H1 (cell line): ENCODE measurements around the gene AKAP9. TPM values are rescaled to one million over a fixed set of nuclear protein-coding genes. Genes with fewer than 3 reads are reported as not detected.

Experiments used
- CTCF ChIA-PET: fragments of 300-600 bp; sonication (Branson Sonifier 250); formaldehyde crosslinking; loops from one replicate; lab custom pipeline; 2021; ENCODE audit not compliant: partially characterized antibody; lab: Charles Lee
- POLR2A ChIA-PET: fragments of 300-600 bp; sonication (Branson Sonifier 250); formaldehyde crosslinking; loops from one replicate; lab custom pipeline; 2021; ENCODE audit warnings: inconsistent platforms; ENCODE audit not compliant: partially characterized antibody; lab: Charles Lee
- DNase-seq, 2 experiments: peaks; one replicate each; pipeline versions ENCODE4 v3.0.0 to v3.0.0-alpha.2; 2010 to 2022; ENCODE audit warnings: low spot score in 2 of 2, low read depth in 1 of 2, mixed read lengths in 1 of 2
- FAIRE-seq: peaks from 2 replicates; lab custom pipeline; 2011; peaks lifted over from hg19 to GRCh38; lab: Jason Lieb, UNC
- H2AFZ ChIP-seq: 2 replicates; pipeline ENCODE4 v1.8.1; 2012; ENCODE audit warnings: low read length, inconsistent platforms
- H2AK5ac ChIP-seq: 2 replicates; pipeline ENCODE4 v1.6.1; 2013; ENCODE audit warnings: low read depth, low read length
- H2BK120ac ChIP-seq: replicated peaks from 2 replicates; pipeline ENCODE3; 2013; ENCODE audit warnings: low read depth, low read length, inconsistent platforms
- H2BK12ac ChIP-seq: 2 replicates; pipeline ENCODE4 v1.6.1; 2013; ENCODE audit warnings: low read depth, low read length
- H2BK15ac ChIP-seq: 2 replicates; pipeline ENCODE4 v1.6.1; 2013; ENCODE audit warnings: low read length
- H2BK20ac ChIP-seq: 2 replicates; pipeline ENCODE4 v1.6.1; 2013; ENCODE audit warnings: low read length
- H2BK5ac ChIP-seq: 2 replicates; pipeline ENCODE4 v1.6.1; 2013; ENCODE audit warnings: low read depth, low read length
- H3K14ac ChIP-seq: 2 replicates; pipeline ENCODE4 v1.6.1; 2013; ENCODE audit warnings: inconsistent platforms; ENCODE audit not compliant: insufficient read length
- H3K18ac ChIP-seq: 2 replicates; pipeline ENCODE4 v1.6.1; 2013; ENCODE audit warnings: low read length; ENCODE audit errors: extremely low read depth
- H3K23ac ChIP-seq: 2 replicates; pipeline ENCODE4 v1.6.1; 2013; ENCODE audit warnings: inconsistent platforms; ENCODE audit not compliant: insufficient read length
- H3K23me2 ChIP-seq: 2 replicates; pipeline ENCODE4 v1.6.1; 2013; ENCODE audit warnings: low read depth, low read length
- H3K27ac ChIP-seq: 2 replicates; pipeline ENCODE4 v1.6.1; 2011; ENCODE audit warnings: low read depth, low read length, inconsistent platforms
- H3K27me3 ChIP-seq, 4 experiments: replicated peaks in 1 of 4; 1 replicate in 1 of 4; 2 replicates in 3 of 4; pipeline versions ENCODE4 v1.6.1 to v1.8.1; 2011 to 2013; ENCODE audit warnings: low read length in 3 of 4, mild to moderate bottlenecking in 3 of 4, inconsistent platforms in 2 of 4, mixed read lengths in 2 of 4, moderate library complexity in 1 of 4; ENCODE audit not compliant: control insufficient read depth in 3 of 4, insufficient read depth in 3 of 4; ENCODE audit errors: extremely low read depth in 1 of 4
- H3K36me3 ChIP-seq, 4 experiments: 2 replicates each; pipeline versions ENCODE4 v1.6.1 to v1.8.1; 2011 to 2013; ENCODE audit warnings: mild to moderate bottlenecking in 4 of 4, low read length in 3 of 4, moderate library complexity in 2 of 4, control low read depth in 1 of 4, inconsistent platforms in 1 of 4; ENCODE audit not compliant: insufficient read depth in 4 of 4, control insufficient read depth in 2 of 4
- H3K4ac ChIP-seq: replicated peaks from 2 replicates; pipeline ENCODE3; 2013; ENCODE audit warnings: low read length, low read depth, mixed read lengths, inconsistent platforms; ENCODE audit not compliant: insufficient read length
- H3K4me1 ChIP-seq, 4 experiments: replicated peaks in 1 of 4; 1 replicate in 1 of 4; 2 replicates in 3 of 4; pipeline versions ENCODE4 v1.6.1 to v1.8.1; 2011 to 2013; ENCODE audit warnings: low read length in 3 of 4, inconsistent platforms in 2 of 4, mixed read lengths in 1 of 4; ENCODE audit not compliant: insufficient read depth in 4 of 4, control insufficient read depth in 3 of 4
- H3K4me2 ChIP-seq, 2 experiments: 2 replicates each; pipeline versions ENCODE4 v1.6.1 to v1.8.1; 2011 to 2013; ENCODE audit warnings: low read depth in 2 of 2, low read length in 2 of 2, control low read depth in 1 of 2, inconsistent platforms in 1 of 2, mild to moderate bottlenecking in 1 of 2; ENCODE audit not compliant: insufficient read depth in 1 of 2
- H3K4me3 ChIP-seq, 4 experiments: fragments of 200-600, 300-600 bp in 1 of 4; sonication (generic), shearing (Covaris generic), sonication (Bioruptor Twin) in 1 of 4; 2 replicates each; pipeline versions ENCODE4 v1.5.1 to v1.8.1; 2011 to 2016; ENCODE audit warnings: low read length in 4 of 4, low read depth in 3 of 4, control low read depth in 2 of 4, inconsistent platforms in 2 of 4, mild to moderate bottlenecking in 2 of 4, mixed read lengths in 1 of 4, moderate library complexity in 1 of 4; ENCODE audit not compliant: insufficient read depth in 2 of 4; ENCODE audit errors: extremely low read depth in 1 of 4
- H3K56ac ChIP-seq: replicated peaks from 2 replicates; pipeline ENCODE3; 2013; ENCODE audit warnings: low read depth, mild to moderate bottlenecking, mixed read lengths, low read length, inconsistent platforms; ENCODE audit not compliant: insufficient read length
- H3K79me1 ChIP-seq: 2 replicates; pipeline ENCODE4 v1.6.1; 2013; ENCODE audit warnings: low read depth, low read length, control low read depth
- H3K79me2 ChIP-seq, 2 experiments: 2 replicates each; pipeline versions ENCODE4 v1.6.1 to v1.8.1; 2012 to 2013; ENCODE audit warnings: low read length in 2 of 2, mild to moderate bottlenecking in 2 of 2, inconsistent platforms in 1 of 2; ENCODE audit not compliant: insufficient read depth in 2 of 2, control insufficient read depth in 1 of 2
- H3K9ac ChIP-seq, 4 experiments: replicated peaks in 1 of 4; 1 replicate in 1 of 4; 2 replicates in 3 of 4; pipeline versions ENCODE4 v1.6.1 to v1.8.1; 2011 to 2013; ENCODE audit warnings: low read depth in 3 of 4, low read length in 3 of 4, control low read depth in 2 of 4, mild to moderate bottlenecking in 2 of 4, moderate library complexity in 2 of 4, inconsistent platforms in 1 of 4; ENCODE audit errors: extremely low read depth in 1 of 4
- H3K9me3 ChIP-seq, 2 experiments: 2 replicates each; pipeline versions ENCODE4 v1.6.1 to v1.8.1; 2012 to 2013; ENCODE audit warnings: mild to moderate bottlenecking in 2 of 2, moderate library complexity in 2 of 2, control low read depth in 1 of 2, inconsistent platforms in 1 of 2, low read depth in 1 of 2, low read length in 1 of 2, mixed read lengths in 1 of 2; ENCODE audit not compliant: insufficient read depth in 2 of 2
- H4K20me1 ChIP-seq, 2 experiments: replicated peaks in 1 of 2; 2 replicates each; pipeline versions ENCODE3 to v1.8.1; 2011 to 2013; ENCODE audit warnings: inconsistent platforms in 2 of 2, low read length in 2 of 2, mild to moderate bottlenecking in 1 of 2; ENCODE audit not compliant: insufficient read depth in 2 of 2, control insufficient read depth in 1 of 2
- H4K5ac ChIP-seq: 2 replicates; pipeline ENCODE4 v1.6.1; 2013; ENCODE audit warnings: low read length, low read depth, mixed read lengths, inconsistent platforms; ENCODE audit not compliant: insufficient read length
- H4K8ac ChIP-seq: 2 replicates; pipeline ENCODE4 v1.8.0; 2013; ENCODE audit warnings: mild to moderate bottlenecking, moderate library complexity, low read length, inconsistent platforms; ENCODE audit not compliant: insufficient read depth; ENCODE audit errors: extremely low read depth
- H4K91ac ChIP-seq: replicated peaks from 2 replicates; pipeline ENCODE3; 2013; ENCODE audit warnings: low read length, mixed read lengths, inconsistent platforms; ENCODE audit not compliant: insufficient read length
- BCL11A ChIP-seq, 2 experiments: IDR thresholded peaks; one replicate each; pipeline ENCODE4 v1.6.1; 2011; ENCODE audit warnings: low read depth in 2 of 2, low read length in 2 of 2, mild to moderate bottlenecking in 2 of 2
- EGR1 ChIP-seq: IDR thresholded peaks from 2 replicates; pipeline ENCODE4 v1.6.1; 2011; ENCODE audit warnings: low read depth, low read length, borderline replicate concordance
- JUN ChIP-seq: IDR thresholded peaks from 2 replicates; pipeline ENCODE4 v1.6.1; 2011; ENCODE audit warnings: low read depth, mild to moderate bottlenecking, improper control_type of control experiment, low read length
- MAX ChIP-seq: IDR thresholded peaks from 2 replicates; pipeline ENCODE4 v1.6.1; 2012; ENCODE audit warnings: inconsistent platforms
- NANOG ChIP-seq: IDR thresholded peaks from 2 replicates; pipeline ENCODE4 v1.6.1; 2011; ENCODE audit warnings: low read length, low read depth, mild to moderate bottlenecking, inconsistent platforms; ENCODE audit not compliant: insufficient read depth, poor library complexity, severe bottlenecking
- POLR2AphosphoS5 ChIP-seq: IDR thresholded peaks from 2 replicates; pipeline ENCODE4 v1.6.1; 2011; ENCODE audit warnings: low read depth, low read length
- RBBP5 ChIP-seq: IDR thresholded peaks from 2 replicates; pipeline ENCODE4 v1.7.1; 2012; ENCODE audit warnings: low read depth, mild to moderate bottlenecking, inconsistent platforms, low read length, moderate library complexity, borderline replicate concordance
- RFX5 ChIP-seq: IDR thresholded peaks from 2 replicates; pipeline ENCODE4 v1.6.1; 2011; ENCODE audit warnings: low read depth, low read length, improper control_type of control experiment, borderline replicate concordance
- WGBS, 2 experiments: shearing (Covaris generic) in 1 of 2; methylation state at CpG; one replicate each; pipeline versions ENCODE4 v1.1.6 to v1.1.7; 2013 to 2015; ENCODE audit warnings: low lambda C conversion rate in 2 of 2, mixed read lengths in 2 of 2, inconsistent platforms in 1 of 2, low coverage in 1 of 2, missing lambda C conversion rate in 1 of 2; ENCODE audit not compliant: insufficient replicate concordance in 2 of 2, insufficient coverage in 1 of 2, insufficient read length in 1 of 2; ENCODE audit errors: extremely low coverage in 1 of 2, missing lambda C conversion rate in 1 of 2; 5-methylcytosine and 5-hydroxymethylcytosine counted together
- polyA plus RNA-seq, 7 experiments: library from polyadenylated mRNA; depleted of rRNA in 3 of 7; stranded (reverse) in 5 of 7; unstranded in 2 of 7; fragments of >200 nt in 5 of 7; fragments of 200-250 nt in 2 of 7; gene quantifications; 1 replicate in 5 of 7; 2 replicates in 1 of 7; 4 replicates in 1 of 7; pipeline versions ENCODE4 v1.2.1 to v1.2.3, GENCODE V29; 2011 to 2013; ENCODE audit warnings: missing spikeins in 2 of 7, mixed read lengths in 2 of 7
- total RNA-seq: library from RNA; stranded (reverse); fragmentation: NEBNext Ultra II Directional; extraction: Animal tissue kit (Norgen Biotek cat#: 25700); gene quantifications from 2 replicates; pipeline ENCODE4 v1.2.1, GENCODE V29; 2021

The AKAP9 gene
- total and polyA plus RNA-seq, 2 of the 8 experiments (the other 6 are each of a cell fraction or from before 2014, with no cell fraction given) = 6.2 to 26.3 TPM

GRCh38 chr7:92044148-92044547 is 103.5 kb downstream of the AKAP9 start:
- Histone ChIP-seq H3K14ac (no peak overlapping the region), H3K4me2 (no peak overlapping the region), H3K23me2 (no peaks in the 10 kb centered on the region), H2BK15ac (no peak overlapping the region), H3K4me3 (no peak overlapping the region), H3K18ac (no peak overlapping the region), H2BK20ac (no peak overlapping the region), H4K8ac (no peak overlapping the region), H3K4me1 (no peaks in the 10 kb centered on the region), H3K27me3 (no peaks in the 10 kb centered on the region), H4K5ac (no peak overlapping the region), H3K56ac (no peak overlapping the region), H2AFZ (no peak overlapping the region), H3K79me2 (no peaks in the 10 kb centered on the region), H3K23ac (no peak overlapping the region), H4K20me1 (no peaks in the 10 kb centered on the region), H2BK12ac (no peak overlapping the region), H2AK5ac (no peak overlapping the region), H3K4ac (no peak overlapping the region), H3K79me1 (no peaks in the 10 kb centered on the region), H2BK5ac (no peak overlapping the region), H4K91ac (no peak overlapping the region), H3K27ac (no peak overlapping the region), H3K36me3 (peaks cover 0 to 36% (median 5%) of the 10 kb centered on the region in 4 experiments; a peak in 2 of 8 replicates), H3K9ac (no peak overlapping the region), H2BK120ac (no peak overlapping the region), H3K9me3 (no peaks in the 10 kb centered on the region)
- no peak for FAIRE-seq
- ChIA-PET CTCF (interaction anchor here (0.9 kb wide), 1 partner anchor 12 kb away, joined by 3 read pairs; no protein-coding TSS in a partner anchor), POLR2A (no interaction called here)
- 73% methylated on average over 3 of the region's 3 CpGs; no CpG with 5 or more reads in 1 of the 2 experiments for WGBS, 2 experiments
- no peak for DNase-seq
- no peak for TF ChIP-seq BCL11A (IDR thresholded peaks at IDR 0.05; ENCODE audit: low read depth in 2 of 2, low read length in 2 of 2)
- TF ChIP-seq RBBP5 = no peak
- TF ChIP-seq JUN = no peak
- TF ChIP-seq RFX5 = no peak
- TF ChIP-seq EGR1 = no peak
- no peak for TF ChIP-seq NANOG
- no peak for TF ChIP-seq POLR2AphosphoS5
- no peak for TF ChIP-seq MAX
